ENCODE results near the gene ZFYVE28. TPM values are rescaled to one million over a fixed set of nuclear protein-coding genes. Genes with fewer than 3 reads are reported as not detected.

Gene ZFYVE28
- polyA plus RNA-seq, 1 of the 3 experiments (the other 2 are of a cell fraction): 3.2 TPM

- Histone ChIP-seq H2AFZ (ENCODE audit: low read depth) (peak overlapping the region; percentile 74; the same call in 1 of the 2 replicates), H3K79me2 (ENCODE audit: insufficient read depth) (peaks cover 29% of the 10 kb centered on the region), H3K9me3 (no peaks in the 10 kb centered on the region), H3K36me3 (replicated peaks in 1 of 2; ENCODE audit: control insufficient read depth in 1 of 2, insufficient read depth in 2 of 2, low read length in 1 of 2) (peaks cover 0 to 14% of the 10 kb centered on the region in 2 experiments), H3K27ac (ENCODE audit: low read depth in 2 of 2, low read length in 1 of 2) (peak overlapping the region; percentile 81 to 98), H4K20me1 (ENCODE audit: insufficient read depth) (peaks cover 27% of the 10 kb centered on the region), H3K4me2 (peak overlapping the region; percentile 96), H3K4me3 (ENCODE audit: low read depth in 2 of 2, low read length in 1 of 2) (peak overlapping the region; percentile 65 to 74), H3K9ac (peak overlapping the region; percentile 80), H3K4me1 (ENCODE audit: control insufficient read depth in 1 of 2, insufficient read depth in 2 of 2, low read depth in 1 of 2, low read length in 1 of 2) (peaks cover 5 to 59% of the 10 kb centered on the region in 2 experiments; a peak in 2 of 4 replicates), H3K9me2 (no peaks in the 10 kb centered on the region), H3F3A (replicated peaks; ENCODE audit: insufficient read depth) (no peaks in the 10 kb centered on the region), H3K27me3 (ENCODE audit: insufficient read depth) (no peaks in the 10 kb centered on the region)
- CTCF ChIA-PET: interaction anchor here (0.6 to 1.5 kb wide), 2 partner anchors 168 to 199 kb away, joined by 3 read pairs; no protein-coding TSS in a partner anchor
- POLR2A ChIA-PET: no interaction called here
- WGBS (ENCODE audit: low lambda C conversion rate): 73% methylated on average over 11 of the region's 13 CpGs
- TF ChIP-seq NFIC (IDR thresholded peaks at IDR 0.05; ENCODE audit: borderline replicate concordance): no peak
- TF ChIP-seq MEF2A (IDR thresholded peaks at IDR 0.05; ENCODE audit: borderline replicate concordance, low read depth): no peak
- TF ChIP-seq JUND (IDR thresholded peaks at IDR 0.05): no peak
- no peak for TF ChIP-seq MAX (IDR thresholded peaks at IDR 0.05; ENCODE audit: low read depth)
- TF ChIP-seq CHD2 (IDR thresholded peaks at IDR 0.05; ENCODE audit: low read length, partially characterized antibody): no peak
- DNase-seq: no peak
These were observed 155.5 kb downstream of the ZFYVE28 start for GRCh38 chr4:2262944-2263250.

- peaks cover 34% of the 10 kb centered on the region for H3K79me2 ChIP-seq (ENCODE audit: insufficient read depth)
- peaks cover 0 to 19% of the 10 kb centered on the region in 2 experiments for H3K36me3 ChIP-seq (replicated peaks in 1 of 2; ENCODE audit: control insufficient read depth in 1 of 2, insufficient read depth in 2 of 2, low read length in 1 of 2)
- peak overlapping the region; percentile 96 for H3K4me2 ChIP-seq
- peak overlapping the region; percentile 74; the same call in 1 of the 2 replicates for H2AFZ ChIP-seq (ENCODE audit: low read depth)
- no peaks in the 10 kb centered on the region for H3K27me3 ChIP-seq (ENCODE audit: insufficient read depth)
- no peaks in the 10 kb centered on the region for H3K9me2 ChIP-seq
- peak overlapping the region; percentile 80 for H3K9ac ChIP-seq
- peak overlapping the region; percentile 74 to 87 for H3K4me3 ChIP-seq (ENCODE audit: low read depth in 2 of 2, low read length in 1 of 2)
- DNase-seq: peak; percentile 98
- peak overlapping the region; percentile 81 to 98 for H3K27ac ChIP-seq (ENCODE audit: low read depth in 2 of 2, low read length in 1 of 2)
- WGBS (ENCODE audit: low lambda C conversion rate): 0% methylated on average over 15 of the region's 98 CpGs
- peaks cover 5 to 60% of the 10 kb centered on the region in 2 experiments; a peak in 2 of 4 replicates for H3K4me1 ChIP-seq (ENCODE audit: control insufficient read depth in 1 of 2, insufficient read depth in 2 of 2, low read depth in 1 of 2, low read length in 1 of 2)
- H4K20me1 ChIP-seq (ENCODE audit: insufficient read depth): peaks cover 32% of the 10 kb centered on the region
- H3F3A ChIP-seq (replicated peaks; ENCODE audit: insufficient read depth): no peaks in the 10 kb centered on the region
- POLR2A ChIA-PET: interaction anchor here (0.7 to 1.0 kb wide), 4 partner anchors 22 to 624 kb away, joined by 3 read pairs; no protein-coding TSS in a partner anchor
- CTCF ChIA-PET: interaction anchor here (0.7 to 1.5 kb wide), 3 partner anchors 151 to 200 kb away, joined by 3 read pairs; no protein-coding TSS in a partner anchor
- H3K9me3 ChIP-seq: no peaks in the 10 kb centered on the region
- TF ChIP-seq USF1 (IDR thresholded peaks at IDR 0.05; ENCODE audit: borderline replicate concordance, low read depth) (peak; percentile 42; the same call in 1 of the 2 replicates), CHD2 (IDR thresholded peaks at IDR 0.05; ENCODE audit: low read length, partially characterized antibody) (peak; percentile 61), MXI1 (IDR thresholded peaks at IDR 0.05; ENCODE audit: low read depth, low read length) (peak; percentile 84), EZH2phosphoT487 (IDR thresholded peaks at IDR 0.05; ENCODE audit: borderline replicate concordance, low read depth) (no peak), FOXM1 (IDR thresholded peaks at IDR 0.05; ENCODE audit: low read depth) (no peak), NFIC (IDR thresholded peaks at IDR 0.05; ENCODE audit: borderline replicate concordance) (no peak), ELF1 (IDR thresholded peaks at IDR 0.05) (peak; percentile 56; the same call in 1 of the 2 replicates), MEF2A (IDR thresholded peaks at IDR 0.05; ENCODE audit: borderline replicate concordance, low read depth) (no peak), IRF3 (IDR thresholded peaks at IDR 0.05; ENCODE audit: low read depth, low read length) (peak; percentile 73), EP300 (IDR thresholded peaks at IDR 0.05; ENCODE audit: borderline replicate concordance in 1 of 2, low read depth in 1 of 2, low read length in 1 of 2) (peak in 1 of 2 experiments; percentile 71; a peak in 2 of 4 replicates), TCF12 (IDR thresholded peaks at IDR 0.05) (no peak), SMC3 (IDR thresholded peaks at IDR 0.05; ENCODE audit: low read depth, low read length) (no peak), MAX (IDR thresholded peaks at IDR 0.05; ENCODE audit: low read depth) (peak; percentile 57), GATA2 (CRISPR knock-in tag; IDR thresholded peaks at IDR 0.05) (no peak), RCOR1 (IDR thresholded peaks at IDR 0.05; ENCODE audit: low read length) (no peak), RXRA (IDR thresholded peaks at IDR 0.05; ENCODE audit: borderline replicate concordance, low read depth) (no peak), YY1 (IDR thresholded peaks at IDR 0.05; ENCODE audit: low read depth) (no peak), JUND (IDR thresholded peaks at IDR 0.05) (no peak), GABPA (IDR thresholded peaks at IDR 0.05; ENCODE audit: low read depth) (no peak), POLR2AphosphoS5 (IDR thresholded peaks at IDR 0.05; ENCODE audit: low read depth, low read length) (peak; percentile 74), FOXJ3 (CRISPR knock-in tag; IDR thresholded peaks at IDR 0.05) (no peak), RFX5 (IDR thresholded peaks at IDR 0.05; ENCODE audit: low read length) (peak; percentile 97), NRF1 (IDR thresholded peaks at IDR 0.05; ENCODE audit: low read depth, low read length) (0 out of 2 replicates have a peak, but pooled peaks have one; percentile 6), SIN3A (IDR thresholded peaks at IDR 0.05; ENCODE audit: borderline replicate concordance, low read depth, low read length) (no peak)
These were observed 156.1 kb downstream of the ZFYVE28 start for GRCh38 chr4:2262145-2262943.

Measured in SK-N-SH (cell line).